ENCODE measurements around the gene ZNF423. TPM values are rescaled to one million over a fixed set of nuclear protein-coding genes. Genes with fewer than 3 reads are reported as not detected.

The ZNF423 gene
- total and polyA plus RNA-seq, 9 of the 15 experiments (the other 6 are each of a cell fraction or from before 2014, with no cell fraction given) = not detected

DNA sequence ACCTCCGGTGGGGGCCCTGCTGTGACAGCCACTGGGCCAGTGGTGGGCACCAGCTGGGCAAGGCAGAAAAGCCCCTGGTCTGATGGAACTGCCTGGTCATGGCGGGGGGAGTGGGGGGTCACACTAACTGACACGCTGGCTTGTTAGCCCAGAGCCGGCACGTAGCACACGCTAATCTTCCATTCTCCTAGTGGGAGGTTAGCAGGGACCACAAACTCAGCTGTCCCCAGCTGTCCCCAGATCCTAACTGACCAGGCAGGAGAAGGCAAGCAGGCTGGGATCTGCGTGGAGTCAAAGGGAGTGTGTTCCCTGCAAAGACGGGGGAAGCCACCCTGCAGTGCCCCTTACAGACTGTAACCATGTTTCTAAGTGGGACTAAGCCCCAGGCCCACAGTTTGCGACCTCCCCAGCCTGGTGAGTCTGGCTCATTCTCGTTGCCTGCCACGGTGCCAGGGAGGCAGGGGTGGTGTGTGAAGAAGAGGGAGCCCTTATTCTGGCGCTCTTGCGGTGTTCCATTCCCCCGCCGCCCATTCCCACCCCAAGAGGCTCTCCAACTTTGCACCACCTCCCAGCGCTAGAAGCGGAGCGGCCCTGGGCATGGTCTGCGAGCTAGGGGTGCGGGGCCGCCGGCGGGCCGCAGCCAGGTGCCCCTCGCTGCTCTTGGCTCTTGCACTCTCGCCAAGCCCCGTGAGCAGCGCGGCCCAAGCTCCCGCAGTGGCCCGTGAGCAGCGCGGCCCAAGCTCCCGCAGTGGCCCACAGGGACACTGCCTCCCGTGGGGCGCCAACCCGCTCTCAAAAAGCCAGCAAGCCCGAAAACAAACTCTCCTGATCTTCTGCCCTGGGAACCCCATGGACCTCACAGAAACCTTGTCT is 12.1 kb upstream of the ZNF423 start (continued):
- TF ChIP-seq CEBPB (tag; IDR thresholded peaks at IDR 0.05) = no peak

DNA sequence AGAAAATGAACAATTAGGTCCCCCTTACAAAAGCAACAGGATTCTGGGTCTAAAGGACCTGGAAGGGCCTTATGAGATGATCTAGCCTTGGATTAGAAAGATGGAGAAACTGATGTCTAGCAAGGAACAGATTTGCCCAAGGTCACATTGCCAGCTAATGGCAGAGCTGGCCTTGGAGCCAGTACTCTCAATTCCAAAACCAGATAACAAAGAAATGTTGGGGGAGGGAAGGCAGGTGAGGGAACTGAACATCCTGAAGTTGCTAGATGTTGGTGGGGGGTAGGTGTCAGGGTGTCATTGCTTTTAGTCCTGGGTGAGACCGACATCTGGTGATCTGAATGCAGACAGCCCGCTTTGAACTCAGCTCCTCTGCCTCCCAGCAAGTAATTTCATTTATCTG is 11.3 kb upstream of the ZNF423 start:
- intact Hi-C loops (cut with micrococcal nuclease) (no loop called here), in situ Hi-C loops (cut with MboI) (no loop called here)
- no peak for TF ChIP-seq ETV1 (tag; conservative IDR thresholded peaks at IDR 0.05; ENCODE audit: low read depth)
- TF ChIP-seq POLR2G (IDR thresholded peaks at IDR 0.05; ENCODE audit: low read depth, low read length) = no peak
- no peak for TF ChIP-seq SREBF2 (CRISPR knock-in tag; IDR thresholded peaks at IDR 0.05)
- TF ChIP-seq TBL1XR1 (IDR thresholded peaks at IDR 0.05; ENCODE audit: low read length in 2 of 2) = no peak
- TF ChIP-seq GATAD2A (IDR thresholded peaks at IDR 0.05) = no peak
- TF ChIP-seq ZNF444 (CRISPR knock-in tag; IDR thresholded peaks at IDR 0.05) = no peak
- no peak for TF ChIP-seq MAZ (CRISPR knock-in tag; conservative IDR thresholded peaks at IDR 0.05 in 1 of 2, IDR thresholded peaks at IDR 0.05 in 1 of 2)
- TF ChIP-seq, protein P1, sequence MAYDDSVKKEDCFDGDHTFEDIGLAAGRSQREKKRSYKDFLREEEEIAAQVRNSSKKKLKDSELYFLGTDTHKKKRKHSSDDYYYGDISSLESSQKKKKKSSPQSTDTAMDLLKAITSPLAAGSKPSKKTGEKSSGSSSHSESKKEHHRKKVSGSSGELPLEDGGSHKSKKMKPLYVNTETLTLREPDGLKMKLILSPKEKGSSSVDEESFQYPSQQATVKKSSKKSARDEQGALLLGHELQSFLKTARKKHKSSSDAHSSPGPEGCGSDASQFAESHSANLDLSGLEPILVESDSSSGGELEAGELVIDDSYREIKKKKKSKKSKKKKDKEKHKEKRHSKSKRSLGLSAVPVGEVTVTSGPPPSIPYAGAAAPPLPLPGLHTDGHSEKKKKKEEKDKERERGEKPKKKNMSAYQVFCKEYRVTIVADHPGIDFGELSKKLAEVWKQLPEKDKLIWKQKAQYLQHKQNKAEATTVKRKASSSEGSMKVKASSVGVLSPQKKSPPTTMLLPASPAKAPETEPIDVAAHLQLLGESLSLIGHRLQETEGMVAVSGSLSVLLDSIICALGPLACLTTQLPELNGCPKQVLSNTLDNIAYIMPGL (CRISPR knock-in tag; IDR thresholded peaks at IDR 0.05) = no peak
- TF ChIP-seq ZNF197 (CRISPR knock-in tag; IDR thresholded peaks at IDR 0.05; ENCODE audit: low read depth) = no peak
- no peak for TF ChIP-seq ZNF324 (CRISPR knock-in tag; IDR thresholded peaks at IDR 0.05)
- no peak for TF ChIP-seq PTRF (tag; IDR thresholded peaks at IDR 0.05)
- no peaks in the 10 kb centered on the region for H3K9me3 ChIP-seq (replicated peaks; ENCODE audit: control insufficient read depth, insufficient read depth, low read depth, low read length)
- no peak for DNase-seq (ENCODE audit: extremely low read depth in 1 of 4, low spot score in 3 of 4)
- no peak for ATAC-seq
- no peaks in the 10 kb centered on the region for H3K79me2 ChIP-seq (ENCODE audit: control insufficient read depth, insufficient read depth, low read length)
- no TSS peak for BruUV-seq (replicated peaks)
- 8% methylated on average over 2 of the region's 2 CpGs for WGBS (ENCODE audit: insufficient coverage, low coverage, missing lambda C conversion rate)
- no peaks in the 10 kb centered on the region for H3K9me1 ChIP-seq (ENCODE audit: control insufficient read depth, insufficient read depth, low read length)
- no peak overlapping the region for H3K4me2 ChIP-seq (ENCODE audit: insufficient read depth, low read length)
- peaks cover 11% of the 10 kb centered on the region; the same call in 1 of the 2 replicates for H4K20me1 ChIP-seq (replicated peaks; ENCODE audit: control insufficient read depth, insufficient read depth, low read length)
- no peaks in the 10 kb centered on the region for H3K4me1 ChIP-seq (replicated peaks in 1 of 2; ENCODE audit: control insufficient read depth in 2 of 2, insufficient read depth in 2 of 2, low read length in 2 of 2)
- H3K4me3 ChIP-seq = no peak overlapping the region
- no peak overlapping the region for H3K9ac ChIP-seq (ENCODE audit: insufficient read depth in 1 of 2, low read depth in 2 of 2, low read length in 2 of 2)
- no peak overlapping the region for H3K27ac ChIP-seq (ENCODE audit: extremely low read depth, low read depth, low read length)
- POLR2A ChIA-PET = interaction anchor here (1.2 kb wide), 1 partner anchor 23 kb away, joined by 3 read pairs; no protein-coding TSS in a partner anchor
- H3K27me3 ChIP-seq (ENCODE audit: control insufficient read depth in 2 of 2, insufficient read depth in 2 of 2, low read length in 2 of 2) = peaks cover 17 to 52% of the 10 kb centered on the region in 2 experiments
- FAIRE-seq = no peak
- no peak overlapping the region for H2AFZ ChIP-seq (ENCODE audit: low read depth, low read length)
- no peaks in the 10 kb centered on the region for H3K36me3 ChIP-seq (ENCODE audit: control insufficient read depth, insufficient read depth, low read length)
- CTCF ChIA-PET (ENCODE audit: low intra/inter-chr PET ratio) = no interaction called here
